ENCODE results near the gene MLPH. TPM values are rescaled to one million over a fixed set of nuclear protein-coding genes. Genes with fewer than 3 reads are reported as not detected.

Gene MLPH
- total and polyA plus RNA-seq, 2 of the 4 experiments (the other 2 are of a cell fraction) = 13.8 to 21.6 TPM

- peaks cover 0 to 8% of the 10 kb centered on the region in 2 experiments; a peak in 1 of 4 replicates for H3K79me1 ChIP-seq (ENCODE audit: low read depth in 1 of 2, low read length in 2 of 2)
- H3K36me3 ChIP-seq (ENCODE audit: control insufficient read depth, insufficient read depth, low read length) = no peaks in the 10 kb centered on the region
- no peak overlapping the region for H4K8ac ChIP-seq (ENCODE audit: low read depth in 2 of 2, low read length in 2 of 2)
- peaks cover 4% of the 10 kb centered on the region; the same call in 1 of the 2 replicates for H3K4me1 ChIP-seq (ENCODE audit: control insufficient read depth, insufficient read depth, low read length)
- H4K20me1 ChIP-seq (ENCODE audit: insufficient read depth, low read length) = no peaks in the 10 kb centered on the region
- ChIA-PET POLR2A (ENCODE audit: unreplicated experiment) (no interaction called here), CTCF (no interaction called here)
- H4K91ac ChIP-seq (ENCODE audit: insufficient read depth, low read depth, low read length) = no peak overlapping the region
- TF ChIP-seq, protein P1, sequence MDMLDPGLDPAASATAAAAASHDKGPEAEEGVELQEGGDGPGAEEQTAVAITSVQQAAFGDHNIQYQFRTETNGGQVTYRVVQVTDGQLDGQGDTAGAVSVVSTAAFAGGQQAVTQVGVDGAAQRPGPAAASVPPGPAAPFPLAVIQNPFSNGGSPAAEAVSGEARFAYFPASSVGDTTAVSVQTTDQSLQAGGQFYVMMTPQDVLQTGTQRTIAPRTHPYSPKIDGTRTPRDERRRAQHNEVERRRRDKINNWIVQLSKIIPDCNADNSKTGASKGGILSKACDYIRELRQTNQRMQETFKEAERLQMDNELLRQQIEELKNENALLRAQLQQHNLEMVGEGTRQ (IDR thresholded peaks at IDR 0.05; ENCODE audit: low read depth, low read length) = no peak
- no peak overlapping the region for H3K56ac ChIP-seq (ENCODE audit: extremely low read depth, insufficient read depth, low read length)
- peaks cover 2% of the 10 kb centered on the region; the same call in 1 of the 2 replicates for H3K27me3 ChIP-seq (ENCODE audit: control insufficient read depth, insufficient read depth, low read length)
- ATAC-seq (ENCODE audit: low read depth) = no peak
- no peak overlapping the region for H2BK120ac ChIP-seq (ENCODE audit: low read depth, low read length)
- H3K9ac ChIP-seq (ENCODE audit: low read depth, low read length) = no peak overlapping the region
- H3K14ac ChIP-seq (replicated peaks; ENCODE audit: low read depth, low read length) = no peak overlapping the region
- no peak overlapping the region for H2BK20ac ChIP-seq (ENCODE audit: low read depth, low read length)
- no peak overlapping the region for H2AK9ac ChIP-seq (replicated peaks; ENCODE audit: low read depth, low read length, poor library complexity)
- no peak overlapping the region for H3K4me3 ChIP-seq (ENCODE audit: insufficient read depth, low read depth, low read length)
- H2AFZ ChIP-seq (replicated peaks; ENCODE audit: low read length, poor library complexity) = no peak overlapping the region
- H3K27ac ChIP-seq (ENCODE audit: insufficient read depth, low read length) = no peak overlapping the region
- no peak overlapping the region for H3K4me2 ChIP-seq (ENCODE audit: low read depth, low read length)
- no peak overlapping the region for H2BK15ac ChIP-seq (ENCODE audit: low read depth, low read length)
- BruUV-seq (replicated peaks) = no TSS peak
- intact Hi-C loops (cut with micrococcal nuclease) (no loop called here), dilution Hi-C loops (cut with HindIII; ENCODE audit: low sequenced_read_pairs, unreplicated experiment) (no loop called here), in situ Hi-C loops (cut with MboI; ENCODE audit: low sequenced_read_pairs) (loop anchor here (25.0 kb wide), 2 partner anchors 1055 to 1230 kb away; a partner anchor contains a TSS)
- H2BK5ac ChIP-seq (ENCODE audit: low read depth, low read length, poor library complexity, severe bottlenecking) = no peak overlapping the region
- no peaks in the 10 kb centered on the region; the same call in 1 of the 2 replicates for H3K9me3 ChIP-seq (ENCODE audit: control insufficient read depth, insufficient read depth, low read length)
- 0 out of 2 replicates have a peak, but pooled peaks cover 3% of the 10 kb centered on the region for H3K9me1 ChIP-seq (ENCODE audit: insufficient read depth, low read length)
- H3K23ac ChIP-seq (ENCODE audit: low read depth, low read length) = no peak overlapping the region
- DNase-seq = no peak
- no peak overlapping the region for H3K18ac ChIP-seq (ENCODE audit: low read depth, low read length)
- no peak overlapping the region for H3K4ac ChIP-seq (ENCODE audit: low read depth, low read length)
- no peak overlapping the region for H4K5ac ChIP-seq (ENCODE audit: low read depth, low read length)
- WGBS, 2 experiments (ENCODE audit: extremely low coverage in 2 of 2, insufficient read length in 1 of 2) = 82% methylated on average over 11 of the region's 16 CpGs; no CpG with 5 or more reads in 1 of the 2 experiments
- no peak overlapping the region for H2AK5ac ChIP-seq (ENCODE audit: low read depth, low read length)
Observed at GRCh38 chr2:237567276-237568029, 80.4 kb downstream of the MLPH start.

All from IMR-90 (cell line).